Measurements from ENCODE around the gene SEPTIN12. TPM values are rescaled to one million over a fixed set of nuclear protein-coding genes. Genes with fewer than 3 reads are reported as not detected.

The SEPTIN12 gene
- total and polyA plus RNA-seq, 10 of the 15 experiments (the other 5 are each of a cell fraction or from before 2014, with no cell fraction given): not detected

DNA sequence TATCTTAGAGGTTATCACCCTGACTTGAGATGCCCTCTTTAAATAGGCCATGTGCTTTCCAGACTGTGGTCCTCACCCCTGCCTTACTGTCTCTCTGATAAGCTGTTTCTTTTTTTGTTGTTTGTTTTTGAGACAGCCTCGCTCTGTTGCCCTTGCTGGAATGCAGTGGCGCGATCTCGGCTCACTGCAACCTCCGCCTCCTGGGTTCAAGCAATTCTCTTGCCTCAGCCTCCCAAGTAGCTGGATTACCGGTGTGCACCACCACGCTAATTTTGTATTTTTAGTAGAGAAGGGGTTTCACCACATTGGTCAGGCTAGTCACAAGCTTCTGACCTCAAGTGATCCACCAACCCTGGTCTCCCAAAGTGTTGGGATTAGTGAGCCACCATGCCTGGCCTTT lies 765 bp upstream of the SEPTIN12 start:
- Histone ChIP-seq H3K9ac (ENCODE audit: control insufficient read depth, insufficient read depth, low read length) (no peak overlapping the region), H3K9me3 (replicated peaks; ENCODE audit: control insufficient read depth, insufficient read depth, low read length) (no peaks in the 10 kb centered on the region), H3K36me3 (ENCODE audit: control insufficient read depth in 2 of 2, insufficient read depth in 2 of 2, low read length in 1 of 2) (no peaks in the 10 kb centered on the region), H3K27ac (ENCODE audit: control insufficient read depth, insufficient read depth) (no peak overlapping the region), H3K4me1 (ENCODE audit: control insufficient read depth, insufficient read depth, low read length) (no peaks in the 10 kb centered on the region), H3K4me3 (no peak overlapping the region), H3K27me3 (replicated peaks in 1 of 2; ENCODE audit: control insufficient read depth in 2 of 2, insufficient read depth in 2 of 2, low read length in 1 of 2) (no peaks in the 10 kb centered on the region), H4K20me1 (ENCODE audit: control insufficient read depth, insufficient read depth) (no peaks in the 10 kb centered on the region), H3K79me2 (ENCODE audit: control insufficient read depth, insufficient read depth, low read length) (no peaks in the 10 kb centered on the region), H3K4me2 (ENCODE audit: control insufficient read depth, insufficient read depth) (no peak overlapping the region), H2AFZ (ENCODE audit: control insufficient read depth, low read depth, low read length) (no peak overlapping the region)
- 71% methylated on average over 7 of the region's 7 CpGs for WGBS (ENCODE audit: insufficient coverage, insufficient replicate concordance, low lambda C conversion rate, missing lambda C conversion rate)
- ChIA-PET POLR2A (interaction anchor here (0.5 to 0.9 kb wide), 2 partner anchors 13 to 43 kb away, joined by 4 to 5 read pairs; partner anchors contain the start of gene ROGDI), CTCF (interaction anchor here (1.1 kb wide), 1 partner anchor 55 kb away, joined by 3 read pairs; the partner anchor contains the start of genes ANKS3 and DNAAF8), RAD21 (ENCODE audit: unreplicated experiment) (no interaction called here), SMC1A (ENCODE audit: uncharacterized antibody, unreplicated experiment) (no interaction called here)
- intact Hi-C loops (cut with micrococcal nuclease; ENCODE audit: unreplicated experiment) (no loop called here), in situ Hi-C loops (cut with MboI) (no loop called here)
- FAIRE-seq (no peak), DNase-seq (ENCODE audit: low read depth, low spot score) (no peak), ATAC-seq (no peak)
- BruUV-seq (replicated peaks): no TSS peak
- no peak for TF ChIP-seq LARP7 (IDR thresholded peaks at IDR 0.05)
- no peak for TF ChIP-seq TCF3 (IDR thresholded peaks at IDR 0.05; ENCODE audit: borderline replicate concordance, insufficient read depth, low read depth, low read length)
- no peak for TF ChIP-seq BRCA1 (IDR thresholded peaks at IDR 0.05; ENCODE audit: low read depth, low read length)
- TF ChIP-seq STAT1 (conservative IDR thresholded peaks at IDR 0.05): no peak
- TF ChIP-seq BACH1 (IDR thresholded peaks at IDR 0.05; ENCODE audit: borderline replicate concordance): no peak
- TF ChIP-seq, protein P1, sequence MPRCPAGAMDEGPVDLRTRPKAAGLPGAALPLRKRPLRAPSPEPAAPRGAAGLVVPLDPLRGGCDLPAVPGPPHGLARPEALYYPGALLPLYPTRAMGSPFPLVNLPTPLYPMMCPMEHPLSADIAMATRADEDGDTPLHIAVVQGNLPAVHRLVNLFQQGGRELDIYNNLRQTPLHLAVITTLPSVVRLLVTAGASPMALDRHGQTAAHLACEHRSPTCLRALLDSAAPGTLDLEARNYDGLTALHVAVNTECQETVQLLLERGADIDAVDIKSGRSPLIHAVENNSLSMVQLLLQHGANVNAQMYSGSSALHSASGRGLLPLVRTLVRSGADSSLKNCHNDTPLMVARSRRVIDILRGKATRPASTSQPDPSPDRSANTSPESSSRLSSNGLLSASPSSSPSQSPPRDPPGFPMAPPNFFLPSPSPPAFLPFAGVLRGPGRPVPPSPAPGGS (IDR thresholded peaks at IDR 0.05; ENCODE audit: borderline replicate concordance, insufficient read depth, low read depth, low read length, poor library complexity, severe bottlenecking): no peak
- no peak for TF ChIP-seq RBBP5 (conservative IDR thresholded peaks at IDR 0.05)
- no peak for TF ChIP-seq GATAD2B (conservative IDR thresholded peaks at IDR 0.05; ENCODE audit: low read depth)
- TF ChIP-seq, protein P2, sequence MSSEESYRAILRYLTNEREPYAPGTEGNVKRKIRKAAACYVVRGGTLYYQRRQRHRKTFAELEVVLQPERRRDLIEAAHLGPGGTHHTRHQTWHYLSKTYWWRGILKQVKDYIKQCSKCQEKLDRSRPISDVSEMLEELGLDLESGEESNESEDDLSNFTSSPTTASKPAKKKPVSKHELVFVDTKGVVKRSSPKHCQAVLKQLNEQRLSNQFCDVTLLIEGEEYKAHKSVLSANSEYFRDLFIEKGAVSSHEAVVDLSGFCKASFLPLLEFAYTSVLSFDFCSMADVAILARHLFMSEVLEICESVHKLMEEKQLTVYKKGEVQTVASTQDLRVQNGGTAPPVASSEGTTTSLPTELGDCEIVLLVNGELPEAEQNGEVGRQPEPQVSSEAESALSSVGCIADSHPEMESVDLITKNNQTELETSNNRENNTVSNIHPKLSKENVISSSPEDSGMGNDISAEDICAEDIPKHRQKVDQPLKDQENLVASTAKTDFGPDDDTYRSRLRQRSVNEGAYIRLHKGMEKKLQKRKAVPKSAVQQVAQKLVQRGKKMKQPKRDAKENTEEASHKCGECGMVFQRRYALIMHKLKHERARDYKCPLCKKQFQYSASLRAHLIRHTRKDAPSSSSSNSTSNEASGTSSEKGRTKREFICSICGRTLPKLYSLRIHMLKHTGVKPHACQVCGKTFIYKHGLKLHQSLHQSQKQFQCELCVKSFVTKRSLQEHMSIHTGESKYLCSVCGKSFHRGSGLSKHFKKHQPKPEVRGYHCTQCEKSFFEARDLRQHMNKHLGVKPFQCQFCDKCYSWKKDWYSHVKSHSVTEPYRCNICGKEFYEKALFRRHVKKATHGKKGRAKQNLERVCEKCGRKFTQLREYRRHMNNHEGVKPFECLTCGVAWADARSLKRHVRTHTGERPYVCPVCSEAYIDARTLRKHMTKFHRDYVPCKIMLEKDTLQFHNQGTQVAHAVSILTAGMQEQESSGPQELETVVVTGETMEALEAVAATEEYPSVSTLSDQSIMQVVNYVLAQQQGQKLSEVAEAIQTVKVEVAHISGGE (CRISPR knock-in tag; IDR thresholded peaks at IDR 0.05): no peak
- TF ChIP-seq BHLHE40 (IDR thresholded peaks at IDR 0.05; ENCODE audit: borderline replicate concordance in 1 of 2, low read depth in 2 of 2, low read length in 1 of 2): no peak
- no peak for TF ChIP-seq BCL11A (IDR thresholded peaks at IDR 0.05; ENCODE audit: low read depth, low read length)
- TF ChIP-seq CHD4 (IDR thresholded peaks at IDR 0.05): no peak
- no peak for TF ChIP-seq NR2C1 (IDR thresholded peaks at IDR 0.05)
- no peak for TF ChIP-seq EED (IDR thresholded peaks at IDR 0.05; ENCODE audit: low read depth)
- TF ChIP-seq MTA3 (IDR thresholded peaks at IDR 0.05; ENCODE audit: borderline replicate concordance, low read length): no peak
- TF ChIP-seq, protein P3, sequence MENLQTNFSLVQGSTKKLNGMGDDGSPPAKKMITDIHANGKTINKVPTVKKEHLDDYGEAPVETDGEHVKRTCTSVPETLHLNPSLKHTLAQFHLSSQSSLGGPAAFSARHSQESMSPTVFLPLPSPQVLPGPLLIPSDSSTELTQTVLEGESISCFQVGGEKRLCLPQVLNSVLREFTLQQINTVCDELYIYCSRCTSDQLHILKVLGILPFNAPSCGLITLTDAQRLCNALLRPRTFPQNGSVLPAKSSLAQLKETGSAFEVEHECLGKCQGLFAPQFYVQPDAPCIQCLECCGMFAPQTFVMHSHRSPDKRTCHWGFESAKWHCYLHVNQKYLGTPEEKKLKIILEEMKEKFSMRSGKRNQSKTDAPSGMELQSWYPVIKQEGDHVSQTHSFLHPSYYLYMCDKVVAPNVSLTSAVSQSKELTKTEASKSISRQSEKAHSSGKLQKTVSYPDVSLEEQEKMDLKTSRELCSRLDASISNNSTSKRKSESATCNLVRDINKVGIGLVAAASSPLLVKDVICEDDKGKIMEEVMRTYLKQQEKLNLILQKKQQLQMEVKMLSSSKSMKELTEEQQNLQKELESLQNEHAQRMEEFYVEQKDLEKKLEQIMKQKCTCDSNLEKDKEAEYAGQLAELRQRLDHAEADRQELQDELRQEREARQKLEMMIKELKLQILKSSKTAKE (IDR thresholded peaks at IDR 0.05; ENCODE audit: low read depth, poor library complexity, severe bottlenecking): no peak
